GM20000 (cell line): Measurements from ENCODE around the gene CFAP46.
A peak's percentile ranks its signal among the peaks of the same experiment; 100 is the strongest.

Source experiments
- DNase-seq: peaks from one replicate; pipeline ENCODE4 v3.0.0; 2012; ENCODE audit warnings: low spot score
- TF ChIP-seq, protein P1 (sequence below): IDR thresholded peaks from 2 replicates; pipeline ENCODE4 v1.5.1; 2012; ENCODE audit warnings: mild to moderate bottlenecking, control low read depth; ENCODE audit errors: extremely low read depth, missing control alignments

The CFAP46 gene

GRCh38 chr10:132765435-132765834 is 176.9 kb downstream of the CFAP46 start:
- TF ChIP-seq, protein P1, sequence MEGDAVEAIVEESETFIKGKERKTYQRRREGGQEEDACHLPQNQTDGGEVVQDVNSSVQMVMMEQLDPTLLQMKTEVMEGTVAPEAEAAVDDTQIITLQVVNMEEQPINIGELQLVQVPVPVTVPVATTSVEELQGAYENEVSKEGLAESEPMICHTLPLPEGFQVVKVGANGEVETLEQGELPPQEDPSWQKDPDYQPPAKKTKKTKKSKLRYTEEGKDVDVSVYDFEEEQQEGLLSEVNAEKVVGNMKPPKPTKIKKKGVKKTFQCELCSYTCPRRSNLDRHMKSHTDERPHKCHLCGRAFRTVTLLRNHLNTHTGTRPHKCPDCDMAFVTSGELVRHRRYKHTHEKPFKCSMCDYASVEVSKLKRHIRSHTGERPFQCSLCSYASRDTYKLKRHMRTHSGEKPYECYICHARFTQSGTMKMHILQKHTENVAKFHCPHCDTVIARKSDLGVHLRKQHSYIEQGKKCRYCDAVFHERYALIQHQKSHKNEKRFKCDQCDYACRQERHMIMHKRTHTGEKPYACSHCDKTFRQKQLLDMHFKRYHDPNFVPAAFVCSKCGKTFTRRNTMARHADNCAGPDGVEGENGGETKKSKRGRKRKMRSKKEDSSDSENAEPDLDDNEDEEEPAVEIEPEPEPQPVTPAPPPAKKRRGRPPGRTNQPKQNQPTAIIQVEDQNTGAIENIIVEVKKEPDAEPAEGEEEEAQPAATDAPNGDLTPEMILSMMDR, result no peak
- DNase-seq, result no peak

DNA sequence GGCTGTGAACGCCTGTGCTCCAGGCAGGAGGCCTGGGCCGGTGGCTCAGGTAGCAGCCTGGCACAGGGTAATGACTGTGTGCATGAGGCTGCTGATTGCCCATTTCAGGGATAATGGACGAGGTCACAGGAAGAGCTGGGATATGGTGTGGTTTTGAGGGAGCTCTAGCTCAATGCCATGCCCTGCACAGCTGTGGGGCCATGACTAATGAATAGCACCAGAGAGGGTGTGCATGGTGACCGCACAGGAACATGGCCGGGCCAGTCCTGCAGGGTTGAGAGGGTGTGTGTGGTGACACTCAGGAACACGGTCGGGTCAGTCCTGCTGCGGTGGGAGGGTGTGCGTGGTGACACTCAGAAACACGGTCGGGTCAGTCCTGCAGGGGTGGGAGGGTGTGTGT is 178.3 kb downstream of the CFAP46 start:
- no peak for DNase-seq
- TF ChIP-seq, protein P1, result no peak

DNA sequence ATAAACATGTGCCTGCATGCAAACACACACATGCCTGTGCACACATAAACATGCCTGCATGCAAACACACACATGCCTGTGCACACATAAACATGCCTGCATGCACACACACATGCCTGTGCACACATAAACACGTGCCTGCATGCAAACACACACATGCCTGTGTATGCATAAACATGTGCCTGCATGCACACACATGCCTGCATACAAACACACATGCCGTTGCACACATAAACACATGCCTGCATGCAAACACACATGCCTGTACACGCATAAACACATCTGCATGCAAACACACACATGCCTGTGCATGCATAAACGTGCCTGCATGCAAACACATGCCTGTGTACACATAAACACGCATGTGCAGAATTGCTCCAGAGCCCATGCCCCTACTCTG is 178.8 kb downstream of the CFAP46 start:
- TF ChIP-seq, protein P1, result no peak

DNA sequence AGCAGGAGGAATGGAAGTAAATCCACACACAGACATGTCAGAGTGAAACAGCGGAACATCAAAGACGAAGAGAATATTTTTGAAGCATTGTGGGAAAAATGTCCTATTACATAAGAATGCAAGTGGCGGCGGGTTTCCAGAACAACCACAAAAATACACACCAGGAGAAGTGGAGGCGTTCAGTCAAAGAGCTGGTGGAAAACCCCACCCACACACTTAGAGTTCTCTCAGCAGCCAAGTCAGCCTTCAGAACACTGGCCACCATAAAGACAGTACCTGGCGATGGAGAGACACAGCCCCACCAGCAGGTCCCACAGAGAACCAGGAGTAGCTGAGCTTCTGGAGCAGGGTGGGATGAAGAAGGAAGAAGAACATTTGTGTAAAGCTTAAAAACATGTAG is 180.1 kb downstream of the CFAP46 start:
- DNase-seq, result peak; percentile 65
- TF ChIP-seq, protein P1, result no peak

More for the DNA sequence above, 178.8 kb downstream of the CFAP46 start:
- no peak for DNase-seq

DNA sequence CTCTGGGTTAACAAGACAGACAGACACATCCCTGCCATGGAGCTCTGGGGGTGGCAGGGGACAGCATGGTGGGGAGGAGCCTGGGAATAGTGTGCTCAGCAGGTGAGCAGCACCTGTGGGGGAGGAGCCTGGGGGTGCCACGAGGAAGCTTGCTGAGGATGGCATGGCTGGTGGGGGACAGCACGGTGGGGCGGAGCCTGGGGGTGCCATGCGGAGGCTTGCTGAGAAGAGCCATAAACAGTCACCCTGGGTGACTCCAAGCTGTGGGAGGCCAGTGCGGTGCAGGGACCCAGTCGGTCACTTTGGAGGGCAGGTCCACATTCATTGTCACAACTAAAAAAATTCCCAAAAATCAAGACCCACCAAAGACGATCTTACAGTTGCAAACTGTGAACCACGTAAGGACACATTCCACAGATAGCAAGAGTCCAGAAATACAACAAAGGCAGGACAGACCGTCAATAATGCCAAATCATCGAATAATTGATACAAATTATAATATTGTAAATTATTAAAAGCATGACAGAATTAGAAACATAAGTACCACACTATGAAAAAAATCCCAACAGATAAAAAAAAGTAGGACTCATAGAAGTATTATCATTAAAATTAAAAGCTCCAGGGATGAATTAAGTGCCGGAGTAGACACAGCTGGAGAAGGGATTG is 180.8 kb downstream of the CFAP46 start:
- DNase-seq, result no peak
- TF ChIP-seq, protein P1, result no peak

DNA sequence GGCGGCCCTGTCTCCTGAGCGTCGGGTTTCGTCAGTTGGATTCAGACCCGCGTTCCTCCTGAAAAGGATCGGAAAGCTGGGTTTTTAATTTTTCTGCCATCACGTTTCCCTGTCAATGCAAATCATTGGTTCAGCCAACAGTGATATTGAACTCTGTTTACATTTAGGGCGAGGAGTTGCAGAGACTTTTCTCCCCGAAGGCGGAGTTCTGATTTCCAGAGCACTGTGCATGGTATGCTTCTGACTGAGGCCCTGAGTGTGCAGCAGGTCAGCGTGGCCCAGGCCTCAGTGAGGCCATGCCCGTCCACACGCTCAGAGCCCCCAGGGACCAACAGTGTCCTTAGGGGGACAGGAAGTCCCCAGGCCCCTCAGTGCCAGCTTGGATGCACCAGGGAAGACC is 183.5 kb downstream of the CFAP46 start:
- TF ChIP-seq, protein P1, result no peak
- no peak for DNase-seq
